GM21723 (cell line): ENCODE data around the gene GTPBP1.

Experiments
- ATAC-seq: cut with Tn5 transposase; IDR thresholded peaks from one replicate; pipeline ENCODE4 v1.9.1; 2021; ENCODE audit warnings: mild to moderate bottlenecking, moderate library complexity; ENCODE audit not compliant: unreplicated experiment

Gene GTPBP1

GRCh38 chr22:38756711-38757463, 51.1 kb downstream of the GTPBP1 start:
- no peak for ATAC-seq

GRCh38 chr22:38757464-38757757, 51.7 kb downstream of the GTPBP1 start:
- ATAC-seq, result no peak

GRCh38 chr22:38758276-38758945, 52.7 kb downstream of the GTPBP1 start:
- ATAC-seq, result no peak

- no peak for ATAC-seq
Measured at GRCh38 chr22:38759005-38759404, 53.3 kb downstream of the GTPBP1 start.

- ATAC-seq, result no peak
Measured at GRCh38 chr22:38760477-38761201, 54.9 kb downstream of the GTPBP1 start.

- ATAC-seq, result no peak
Measured at GRCh38 chr22:38761202-38762162, 55.7 kb downstream of the GTPBP1 start.

- no peak for ATAC-seq
Measured at GRCh38 chr22:38762551-38762983, 56.8 kb downstream of the GTPBP1 start.

GRCh38 chr22:38766076-38766777, 60.5 kb downstream of the GTPBP1 start:
- no peak for ATAC-seq

- ATAC-seq, result no peak
Measured at GRCh38 chr22:38767313-38767712, 61.6 kb downstream of the GTPBP1 start.

GRCh38 chr22:38768036-38768435, 62.3 kb downstream of the GTPBP1 start:
- ATAC-seq, result no peak

GRCh38 chr22:38770257-38770949, 64.7 kb downstream of the GTPBP1 start:
- ATAC-seq, result no peak

GRCh38 chr22:38772623-38772873, 66.8 kb downstream of the GTPBP1 start:
- no peak for ATAC-seq

GRCh38 chr22:38773363-38773946, 67.7 kb downstream of the GTPBP1 start:
- ATAC-seq, result no peak

- no peak for ATAC-seq
Measured at GRCh38 chr22:38774496-38775166, 68.9 kb downstream of the GTPBP1 start.

GRCh38 chr22:38775656-38776055, 69.9 kb downstream of the GTPBP1 start:
- ATAC-seq, result no peak

GRCh38 chr22:38776086-38776485, 70.3 kb downstream of the GTPBP1 start:
- no peak for ATAC-seq

GRCh38 chr22:38777087-38777671, 71.4 kb downstream of the GTPBP1 start:
- no peak for ATAC-seq

- ATAC-seq, result no peak
Measured at GRCh38 chr22:38781033-38781432, 75.3 kb downstream of the GTPBP1 start.
